Dendritic cell treated with granulocyte-macrophage colony-stimulating factor and Interleukin-4, amounts not matched to agents 40 ng/mL and 50 ng/mL, for 4 days (primary cell): ENCODE measurements around the gene CASTOR2.
"Not testable (repeated sequence)": the region's sequence is repeated elsewhere in the genome, so short reads cannot be mapped to it uniquely, and the experiment has no call there.

Experiments
- H3K27ac Mint-ChIP-seq: one replicate; pipeline ENCODE4 v1.8.0; 2022; ENCODE audit warnings: mild to moderate bottlenecking, mixed read lengths
- H3K27me3 Mint-ChIP-seq: one replicate; pipeline ENCODE4 v1.8.0; 2022; ENCODE audit warnings: mild to moderate bottlenecking, mixed read lengths
- H3K36me3 Mint-ChIP-seq: one replicate; pipeline ENCODE4 v1.8.0; 2022; ENCODE audit warnings: low read depth, mixed read lengths
- H3K4me1 Mint-ChIP-seq: one replicate; pipeline ENCODE4 v1.8.0; 2022; ENCODE audit warnings: low read depth, mixed read lengths
- H3K4me3 Mint-ChIP-seq: one replicate; pipeline ENCODE4 v1.8.0; 2022; ENCODE audit warnings: mild to moderate bottlenecking, moderate library complexity, mixed read lengths
- H3K9me3 Mint-ChIP-seq: one replicate; pipeline ENCODE4 v1.8.0; 2022; ENCODE audit warnings: mixed read lengths
- intact Hi-C: fragments of 100-400 bp; cut with micrococcal nuclease; formaldehyde crosslinking; loops from one replicate; pipeline ENCODE4 v1.15.0; 2022

The CASTOR2 gene

DNA sequence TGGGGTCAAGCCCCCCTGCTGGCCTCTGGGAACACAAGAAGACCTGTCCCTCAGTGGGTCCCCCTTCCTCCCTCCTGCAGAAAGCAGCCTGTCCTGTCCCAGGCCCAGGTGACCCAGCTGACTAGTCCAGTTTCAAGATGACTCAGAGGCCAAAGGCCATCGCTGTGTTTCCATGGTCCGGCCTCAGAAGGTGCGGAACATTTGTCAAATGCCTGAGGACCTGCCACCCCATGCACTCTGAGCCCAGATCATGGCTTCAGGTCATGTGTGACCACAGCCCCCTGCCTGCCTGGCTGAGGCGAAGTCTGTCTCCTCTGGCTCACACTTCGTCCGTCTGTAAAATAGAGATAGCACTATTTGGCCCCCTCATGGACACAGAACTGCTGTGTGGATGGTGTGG is 2.4 kb downstream of the CASTOR2 start:
- intact Hi-C loops, H3K9me3 Mint-ChIP-seq, H3K4me3 Mint-ChIP-seq, H3K27me3 Mint-ChIP-seq, H3K4me1 Mint-ChIP-seq, H3K27ac Mint-ChIP-seq, H3K36me3 Mint-ChIP-seq: not testable (repeated sequence)

DNA sequence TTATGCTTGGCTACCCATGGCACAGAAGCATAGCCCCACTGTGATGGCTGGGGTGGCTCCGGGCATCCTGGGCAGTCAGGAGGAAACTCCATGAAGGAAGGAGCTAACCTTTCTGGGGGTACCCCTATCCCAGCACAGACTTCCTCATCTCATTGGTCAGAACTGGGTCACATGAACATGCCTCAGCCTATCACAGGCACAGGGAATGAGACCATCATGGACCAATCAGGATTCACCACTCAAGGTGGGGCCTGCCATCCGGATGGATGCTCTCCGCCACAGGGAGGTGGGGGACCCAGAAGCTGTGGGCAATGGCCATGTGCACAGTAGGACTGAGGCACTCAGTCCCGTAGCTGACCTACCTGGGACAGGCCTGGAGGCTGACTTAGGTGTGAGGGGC is 6.9 kb downstream of the CASTOR2 start:
- H3K27me3 Mint-ChIP-seq, intact Hi-C loops, H3K4me1 Mint-ChIP-seq, H3K36me3 Mint-ChIP-seq, H3K27ac Mint-ChIP-seq, H3K9me3 Mint-ChIP-seq, H3K4me3 Mint-ChIP-seq: not testable (repeated sequence)

DNA sequence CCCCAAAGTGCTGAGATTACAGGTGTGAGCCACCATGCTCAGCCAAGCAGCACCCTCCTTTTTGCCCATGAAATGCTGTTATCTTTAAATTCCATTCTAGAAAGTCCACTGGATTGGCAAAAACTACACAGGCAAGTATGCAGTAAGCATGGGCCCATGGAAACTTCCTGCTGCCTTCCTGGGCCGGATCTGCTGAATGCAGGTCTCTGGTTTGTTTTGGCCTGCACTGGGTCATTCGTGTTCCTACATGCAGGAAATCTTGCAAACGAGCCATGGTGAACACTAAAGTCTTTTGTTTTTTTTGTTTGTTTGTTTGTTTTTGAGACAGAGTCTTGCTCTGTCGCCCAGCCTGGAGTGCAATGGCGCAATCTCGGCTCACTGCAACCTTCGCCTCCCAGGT is 7.9 kb downstream of the CASTOR2 start:
- H3K9me3 Mint-ChIP-seq, H3K4me1 Mint-ChIP-seq, H3K27me3 Mint-ChIP-seq, H3K27ac Mint-ChIP-seq, intact Hi-C loops, H3K4me3 Mint-ChIP-seq, H3K36me3 Mint-ChIP-seq: not testable (repeated sequence)

DNA sequence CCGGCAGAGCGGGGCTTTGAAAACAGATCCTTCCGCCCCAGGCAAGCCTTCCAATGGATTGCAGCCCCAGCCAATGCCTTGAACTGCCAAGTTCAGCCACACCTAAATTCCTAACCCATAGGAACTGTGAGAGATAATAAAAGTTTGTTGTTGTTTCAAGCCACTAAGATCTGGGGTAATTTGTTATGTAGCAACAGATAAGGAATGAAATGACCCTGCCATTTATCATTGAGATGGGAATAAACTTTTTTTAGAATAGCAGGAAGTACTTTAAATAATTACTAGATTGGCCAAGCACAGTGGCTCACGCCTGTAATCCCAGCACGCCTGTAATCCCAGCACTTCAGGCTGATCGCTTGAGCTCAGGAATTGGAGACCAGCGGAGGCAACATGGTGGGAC is 11.5 kb downstream of the CASTOR2 start:
- H3K4me1 Mint-ChIP-seq, H3K36me3 Mint-ChIP-seq, H3K27me3 Mint-ChIP-seq, H3K4me3 Mint-ChIP-seq, H3K9me3 Mint-ChIP-seq, H3K27ac Mint-ChIP-seq, intact Hi-C loops: not testable (repeated sequence)

DNA sequence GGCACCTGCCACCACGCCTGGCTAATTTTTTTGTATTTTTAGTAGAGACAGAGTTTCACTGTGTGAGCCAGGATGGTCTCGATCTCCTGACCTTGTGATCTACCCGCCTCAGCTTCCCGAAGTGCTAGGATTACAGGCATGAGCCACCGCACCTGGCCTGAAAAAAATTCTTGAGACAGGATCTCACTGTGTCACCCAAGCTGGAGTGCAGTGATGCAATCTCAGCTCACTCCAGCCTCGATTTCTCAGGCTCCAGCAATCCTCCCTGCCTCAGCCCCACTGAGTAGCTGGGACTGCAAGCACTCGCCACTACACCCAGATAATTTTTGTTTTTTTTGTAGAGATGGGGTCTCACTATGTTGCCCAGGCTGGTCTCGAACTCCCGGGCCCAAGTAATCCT is 13.0 kb downstream of the CASTOR2 start:
- intact Hi-C loops: not testable (repeated sequence)

DNA sequence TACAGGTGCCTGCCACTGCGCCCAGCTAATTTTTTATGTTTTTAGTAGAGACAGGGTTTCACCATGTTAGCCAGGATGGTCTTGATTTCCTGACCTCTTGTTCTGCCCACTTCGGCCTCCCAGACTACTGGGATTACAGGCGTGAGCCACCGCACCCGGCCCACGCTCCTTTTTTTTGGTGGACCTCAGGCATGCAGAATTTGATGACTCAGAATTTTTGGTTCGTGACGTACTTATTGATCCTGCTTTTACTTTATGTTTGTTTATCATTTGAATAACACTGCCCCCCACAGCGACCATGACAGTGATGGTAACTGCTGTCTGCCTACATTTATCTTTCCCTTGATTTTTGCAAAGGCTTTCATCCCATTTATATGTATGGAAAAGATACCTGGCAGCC is 23.9 kb downstream of the CASTOR2 start:
- not testable (repeated sequence) for H3K27me3 Mint-ChIP-seq

More for the DNA sequence above, 13.0 kb downstream of the CASTOR2 start:
- not testable (repeated sequence) for H3K4me3 Mint-ChIP-seq, H3K9me3 Mint-ChIP-seq, H3K36me3 Mint-ChIP-seq, H3K4me1 Mint-ChIP-seq, H3K27ac Mint-ChIP-seq, H3K27me3 Mint-ChIP-seq

DNA sequence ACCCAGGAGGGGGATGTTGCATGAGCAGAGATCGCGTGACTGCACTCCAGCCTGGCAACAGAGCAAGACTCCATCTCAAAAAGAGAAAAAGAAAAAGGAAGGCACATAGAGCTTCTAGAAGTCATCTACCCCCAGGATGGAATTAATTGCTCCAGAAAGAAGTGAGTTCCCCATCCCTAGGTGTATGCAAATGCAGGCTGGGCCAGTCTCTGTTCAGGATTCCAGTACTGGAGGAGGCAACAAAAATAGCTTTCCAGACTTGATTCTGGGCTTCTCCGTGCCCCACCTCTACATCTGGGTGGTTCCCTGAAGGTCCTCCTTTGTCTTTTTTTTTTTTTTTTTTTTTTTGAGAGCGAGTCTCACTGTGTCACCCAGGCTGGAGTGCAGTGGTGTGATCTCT is 28.6 kb downstream of the CASTOR2 start:
- H3K4me3 Mint-ChIP-seq: no peak overlapping the region
- no peaks in the 10 kb centered on the region for H3K27me3 Mint-ChIP-seq
- H3K4me1 Mint-ChIP-seq: no peaks in the 10 kb centered on the region
- H3K27ac Mint-ChIP-seq: no peak overlapping the region
- intact Hi-C loops: no loop called here
- H3K9me3 Mint-ChIP-seq: no peaks in the 10 kb centered on the region
- no peaks in the 10 kb centered on the region for H3K36me3 Mint-ChIP-seq

More for the DNA sequence above, 23.9 kb downstream of the CASTOR2 start:
- H3K36me3 Mint-ChIP-seq, H3K9me3 Mint-ChIP-seq, H3K4me3 Mint-ChIP-seq, H3K4me1 Mint-ChIP-seq, H3K27ac Mint-ChIP-seq, intact Hi-C loops: not testable (repeated sequence)

DNA sequence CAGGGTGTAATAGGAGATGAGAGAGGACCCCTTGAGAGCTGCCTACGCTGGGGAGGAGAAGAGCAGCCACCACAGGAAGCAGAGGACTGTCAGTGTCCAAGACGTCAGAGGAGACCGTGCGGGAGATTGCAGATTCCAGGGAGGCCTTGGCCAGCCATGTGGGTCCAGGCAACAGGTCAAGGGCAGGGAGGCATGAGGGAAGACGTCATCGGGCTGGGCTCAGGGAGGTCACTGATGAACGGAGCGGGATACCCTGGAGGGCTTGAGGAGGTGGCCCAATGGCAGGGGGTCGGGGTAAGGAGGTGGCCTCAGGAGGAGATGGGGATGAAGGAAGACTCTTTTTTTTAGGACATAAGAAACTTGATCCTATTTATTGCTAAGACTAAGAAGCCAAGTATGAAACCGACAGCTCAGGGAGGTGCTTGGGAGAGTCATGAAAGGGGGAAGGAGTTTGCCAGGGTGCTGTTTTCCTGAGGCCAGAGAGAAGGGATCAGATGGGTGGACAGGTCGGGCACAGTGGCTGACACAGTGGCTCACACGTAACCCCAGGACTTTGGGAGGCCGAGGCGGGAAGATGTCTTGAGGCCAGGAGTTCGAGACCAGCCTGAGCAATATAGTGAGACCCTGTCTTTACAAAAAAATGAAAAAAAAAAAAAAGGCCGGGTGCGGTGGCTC is 30.5 kb downstream of the CASTOR2 start:
- H3K4me1 Mint-ChIP-seq, H3K27ac Mint-ChIP-seq, H3K27me3 Mint-ChIP-seq, intact Hi-C loops, H3K36me3 Mint-ChIP-seq, H3K4me3 Mint-ChIP-seq, H3K9me3 Mint-ChIP-seq: not testable (repeated sequence)

DNA sequence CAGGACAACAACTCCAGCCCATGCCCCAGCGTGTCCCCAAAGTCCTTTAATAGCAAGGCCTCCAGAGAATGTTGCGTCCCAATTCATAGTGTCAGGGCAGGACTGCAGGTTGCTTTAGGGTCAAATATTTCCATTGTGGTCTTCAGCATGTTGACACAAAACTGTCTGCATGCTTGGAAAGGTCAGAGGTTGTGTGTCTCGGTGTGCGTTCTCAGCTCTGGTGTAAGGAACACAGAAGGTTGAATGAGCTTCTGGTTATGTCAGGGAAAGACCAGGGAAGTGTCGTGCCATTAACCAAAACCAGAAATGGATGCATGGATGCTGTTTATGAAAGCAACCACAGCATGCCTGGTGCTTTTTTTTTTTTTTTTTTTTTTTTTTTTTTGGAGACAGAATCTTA is 31.9 kb downstream of the CASTOR2 start:
- intact Hi-C loops, H3K36me3 Mint-ChIP-seq, H3K27ac Mint-ChIP-seq, H3K27me3 Mint-ChIP-seq, H3K9me3 Mint-ChIP-seq, H3K4me1 Mint-ChIP-seq, H3K4me3 Mint-ChIP-seq: not testable (repeated sequence)

DNA sequence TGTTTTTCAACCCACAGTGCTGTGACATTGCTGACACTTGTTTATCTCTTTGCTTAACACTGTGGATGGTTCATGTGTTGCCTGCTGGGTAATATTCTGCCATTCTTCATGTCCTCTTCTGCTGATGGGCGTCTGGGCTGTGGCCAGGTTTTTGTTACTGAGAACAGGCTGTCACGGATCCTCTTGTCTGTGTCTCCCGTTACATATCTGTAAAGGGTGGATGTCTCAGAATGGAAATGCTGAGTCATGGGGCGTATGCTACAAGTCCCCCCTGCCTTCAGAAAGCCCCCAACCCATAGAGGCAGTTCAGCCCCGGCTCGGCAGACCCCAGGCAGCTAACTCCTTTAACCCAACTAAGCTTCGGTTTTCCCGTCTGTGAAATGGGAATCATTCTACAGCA is 33.3 kb downstream of the CASTOR2 start:
- intact Hi-C loops, H3K27ac Mint-ChIP-seq, H3K4me3 Mint-ChIP-seq, H3K27me3 Mint-ChIP-seq, H3K36me3 Mint-ChIP-seq, H3K4me1 Mint-ChIP-seq, H3K9me3 Mint-ChIP-seq: not testable (repeated sequence)

DNA sequence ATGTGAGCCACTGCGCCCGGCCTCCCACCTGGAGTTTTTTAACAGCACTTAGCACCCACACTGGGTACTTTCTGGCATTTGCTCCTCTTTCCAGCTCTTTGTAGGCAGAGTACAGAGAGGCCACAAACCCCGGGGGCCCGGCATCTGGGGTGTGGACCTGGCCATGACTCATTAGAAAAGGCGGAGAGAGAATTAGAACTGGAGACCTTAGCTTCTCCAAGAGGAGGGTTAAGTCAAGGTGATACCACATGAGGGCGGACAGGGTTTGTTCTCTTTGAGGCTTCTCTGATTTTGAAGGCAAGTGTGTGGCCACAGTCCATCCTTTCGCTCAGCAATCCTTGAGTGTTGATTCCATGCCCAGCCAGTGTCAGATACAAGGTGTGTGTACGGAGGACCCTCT is 36.9 kb downstream of the CASTOR2 start:
- H3K27me3 Mint-ChIP-seq, H3K36me3 Mint-ChIP-seq, H3K4me3 Mint-ChIP-seq, H3K9me3 Mint-ChIP-seq, H3K4me1 Mint-ChIP-seq, H3K27ac Mint-ChIP-seq, intact Hi-C loops: not testable (repeated sequence)

DNA sequence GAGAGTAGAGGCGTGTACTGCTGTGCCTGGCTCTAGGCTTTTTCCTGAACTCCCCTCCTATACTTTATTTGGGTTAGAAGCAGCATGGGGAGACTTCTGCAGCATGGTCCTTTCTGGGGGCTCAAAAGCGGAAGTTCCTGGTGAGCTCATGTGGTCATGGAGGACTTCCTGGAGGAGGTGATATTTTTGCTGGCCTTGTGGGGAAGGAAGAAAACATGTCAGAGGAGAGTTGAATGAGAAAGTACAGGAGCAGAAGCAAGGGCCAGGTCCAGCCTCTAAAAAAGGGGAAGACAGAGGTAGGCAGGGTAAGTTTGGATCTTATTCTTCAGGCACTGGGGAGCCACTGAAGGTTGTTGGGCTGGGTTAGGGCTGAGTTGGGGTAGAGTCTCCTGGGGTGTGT is 45.5 kb downstream of the CASTOR2 start:
- Mint-ChIP-seq H3K9me3 (no peaks in the 10 kb centered on the region), H3K4me1 (peaks cover 7% of the 10 kb centered on the region), H3K27ac (no peak overlapping the region), H3K36me3 (no peaks in the 10 kb centered on the region), H3K4me3 (no peak overlapping the region), H3K27me3 (no peaks in the 10 kb centered on the region)
- intact Hi-C loops: no loop called here

DNA sequence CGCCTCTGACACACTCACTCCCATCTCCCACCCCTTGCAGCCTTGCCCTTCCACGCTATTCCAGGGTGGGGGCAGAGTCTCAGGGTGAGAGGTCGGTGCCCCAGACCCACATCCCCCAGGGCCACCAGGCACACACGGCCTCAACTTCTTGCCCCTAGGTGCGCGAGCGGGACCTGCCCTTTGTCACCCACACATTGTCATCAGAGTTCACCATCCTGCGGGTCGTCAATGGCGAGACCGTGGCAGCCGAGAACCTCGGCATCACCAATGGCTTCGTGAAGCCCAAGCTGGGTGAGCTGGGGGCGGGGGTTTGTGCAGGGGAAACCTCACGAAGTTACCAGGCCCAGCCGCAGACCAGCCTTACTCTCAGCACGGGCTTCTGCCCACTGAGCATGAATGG is 53.3 kb downstream of the CASTOR2 start:
- H3K4me3 Mint-ChIP-seq: no peak overlapping the region
- intact Hi-C loops: no loop called here
- no peaks in the 10 kb centered on the region for H3K27me3 Mint-ChIP-seq
- H3K9me3 Mint-ChIP-seq: no peaks in the 10 kb centered on the region
- no peaks in the 10 kb centered on the region for H3K4me1 Mint-ChIP-seq
- H3K36me3 Mint-ChIP-seq: peaks cover 9% of the 10 kb centered on the region
- no peak overlapping the region for H3K27ac Mint-ChIP-seq

DNA sequence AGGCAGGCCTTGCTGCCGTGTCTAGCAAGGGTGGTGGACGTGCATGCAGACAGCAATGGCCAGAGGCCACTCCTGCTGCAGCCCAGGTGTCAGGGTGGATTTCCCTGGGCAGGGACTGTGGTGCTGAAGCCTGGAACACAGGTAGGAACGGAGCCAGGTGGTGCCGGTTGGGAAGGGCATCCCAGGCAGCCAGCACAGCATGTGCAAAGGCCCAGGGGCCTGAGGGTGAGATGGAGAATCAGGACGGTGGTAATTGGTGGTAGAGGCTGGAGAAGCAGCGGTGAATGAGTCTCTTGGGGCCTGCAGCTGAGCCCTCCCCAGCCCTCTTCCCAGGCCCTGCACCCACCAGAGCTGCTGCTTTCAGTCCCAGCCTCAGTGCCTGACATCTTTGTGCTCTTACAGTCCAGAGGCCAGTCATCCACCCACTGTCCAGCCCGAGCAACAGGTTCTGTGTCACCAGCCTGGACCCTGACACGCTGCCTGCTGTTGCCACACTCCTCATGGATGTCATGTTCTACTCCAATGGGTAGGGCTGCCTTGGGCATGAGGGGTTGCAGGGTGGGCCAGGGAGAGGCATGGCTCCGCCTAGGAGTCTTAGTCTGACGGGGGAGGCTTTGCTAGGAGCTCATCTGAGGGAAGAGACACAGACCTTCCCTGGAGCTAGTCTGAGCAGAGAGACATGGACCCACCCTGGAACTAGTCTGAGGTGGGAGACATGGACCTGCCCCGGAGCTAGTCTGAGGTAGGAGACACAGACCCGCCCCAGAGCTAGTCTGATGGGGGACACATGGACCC is 54.3 kb downstream of the CASTOR2 start:
- H3K27me3 Mint-ChIP-seq: no peaks in the 10 kb centered on the region
- H3K4me1 Mint-ChIP-seq: no peaks in the 10 kb centered on the region
- no peak overlapping the region for H3K27ac Mint-ChIP-seq
- intact Hi-C loops: no loop called here
- peaks cover 9% of the 10 kb centered on the region for H3K36me3 Mint-ChIP-seq
- no peak overlapping the region for H3K4me3 Mint-ChIP-seq
- H3K9me3 Mint-ChIP-seq: no peaks in the 10 kb centered on the region

DNA sequence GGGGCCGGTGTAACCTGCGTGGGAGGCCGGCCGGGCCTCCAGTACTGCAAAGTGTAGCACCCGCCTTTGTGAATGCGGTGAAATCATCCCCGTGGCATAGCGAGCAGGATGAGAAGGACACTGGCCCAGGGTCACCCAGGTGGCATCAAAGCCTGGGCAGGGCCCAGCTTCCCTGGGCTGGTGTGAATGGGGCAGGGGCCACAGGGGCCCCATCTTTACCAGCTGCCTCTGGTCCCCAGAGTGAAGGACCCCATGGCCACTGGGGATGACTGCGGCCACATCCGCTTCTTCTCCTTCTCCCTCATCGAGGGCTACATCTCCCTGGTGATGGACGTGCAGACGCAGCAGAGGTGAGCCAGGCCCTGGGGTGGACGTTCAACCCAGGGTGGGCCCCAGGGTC is 55.3 kb downstream of the CASTOR2 start:
- Mint-ChIP-seq H3K27me3 (no peaks in the 10 kb centered on the region), H3K36me3 (peaks cover 10% of the 10 kb centered on the region), H3K9me3 (no peaks in the 10 kb centered on the region), H3K4me3 (no peak overlapping the region), H3K4me1 (no peaks in the 10 kb centered on the region), H3K27ac (no peak overlapping the region)
- intact Hi-C loops: no loop called here
